HG02870 (cell line): Measurements from ENCODE around the gene YWHAG.
"Not testable (repeated sequence)": the region's sequence is repeated elsewhere in the genome, so short reads cannot be mapped to it uniquely, and the experiment has no call there.

Experiments used
- ATAC-seq: cut with Tn5 transposase; IDR thresholded peaks from one replicate; pipeline ENCODE4 v1.9.1; 2021; ENCODE audit warnings: mild to moderate bottlenecking, moderate library complexity; ENCODE audit not compliant: unreplicated experiment

The YWHAG gene

DNA sequence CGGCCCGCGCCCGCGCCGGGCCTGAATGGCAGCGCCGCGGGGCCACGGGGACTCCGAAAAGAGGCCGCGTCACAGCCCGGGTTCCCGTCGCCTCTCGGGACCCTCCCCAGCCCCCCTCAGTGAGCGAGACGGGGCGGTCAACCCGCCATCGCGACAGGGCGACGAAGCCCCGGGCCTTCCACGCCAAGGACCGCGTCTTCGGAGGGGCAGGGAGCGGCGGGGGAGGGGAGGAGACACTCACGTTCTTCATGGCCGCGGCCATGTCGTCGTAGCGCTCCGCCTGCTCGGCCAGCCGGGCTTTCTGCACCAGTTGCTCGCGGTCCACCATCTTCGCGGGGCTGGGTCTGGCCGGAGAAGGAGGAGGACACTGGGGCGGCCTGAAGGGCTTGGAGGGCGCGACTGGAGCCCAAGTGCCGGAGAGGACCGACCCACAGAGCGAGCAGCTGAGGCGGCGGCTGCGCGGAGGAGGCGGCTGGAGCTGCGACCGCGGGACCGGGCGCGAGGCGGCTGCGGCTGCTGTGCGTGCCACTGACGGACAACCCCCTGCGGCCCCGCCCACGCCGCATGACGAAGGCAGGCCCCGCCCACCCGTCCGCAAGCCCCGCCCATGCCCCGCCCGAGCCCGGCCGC lies at the start of gene YWHAG:
YWHAG (minus strand) TSS at position 511 of the 630 bp plus-strand sequence; CDS start at position 328, 183 bp downstream.
- peak; percentile 65 for ATAC-seq

DNA sequence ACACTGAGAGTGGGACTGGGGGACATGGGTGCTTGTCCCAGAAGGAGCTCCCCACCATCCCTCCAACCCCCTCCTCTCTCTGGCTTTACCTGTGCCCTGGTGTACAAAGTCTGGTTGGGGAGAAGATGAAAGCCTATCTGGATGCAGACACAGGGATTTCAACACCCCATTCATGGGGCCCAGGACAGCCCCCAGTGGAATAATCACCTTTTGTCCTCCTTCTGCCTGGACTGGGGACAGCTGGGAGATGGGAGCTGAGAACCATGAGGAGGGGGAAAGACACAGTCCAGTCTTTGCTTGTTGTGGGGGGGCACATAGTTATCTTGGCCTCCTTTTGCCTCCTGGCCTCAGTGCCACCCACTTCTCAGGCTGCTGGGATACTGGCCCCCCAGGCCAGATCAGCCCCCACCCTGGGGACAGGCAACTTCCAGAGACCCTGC lies 49.4 kb upstream of the YWHAG start:
- ATAC-seq: no peak

DNA sequence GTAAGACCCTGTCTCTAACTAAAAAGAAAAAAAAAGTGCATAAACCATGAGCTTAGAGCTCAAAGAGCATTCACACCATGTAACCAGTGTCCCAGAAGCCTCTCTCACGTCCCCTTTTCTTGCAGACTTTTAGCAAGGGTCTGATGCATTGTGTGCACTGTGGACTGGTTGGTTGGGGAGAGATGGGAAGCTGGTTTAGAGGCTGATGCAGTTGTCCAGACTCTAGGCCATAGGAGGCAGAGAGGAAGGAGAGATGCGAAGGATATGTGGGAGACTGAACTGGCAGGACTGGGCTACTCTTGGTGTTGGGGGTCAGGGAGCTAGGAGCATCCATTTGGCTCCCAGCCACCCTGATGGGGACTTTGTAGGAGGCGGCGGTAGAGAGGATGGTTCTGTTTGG lies 48.9 kb upstream of the YWHAG start:
- ATAC-seq: no peak

DNA sequence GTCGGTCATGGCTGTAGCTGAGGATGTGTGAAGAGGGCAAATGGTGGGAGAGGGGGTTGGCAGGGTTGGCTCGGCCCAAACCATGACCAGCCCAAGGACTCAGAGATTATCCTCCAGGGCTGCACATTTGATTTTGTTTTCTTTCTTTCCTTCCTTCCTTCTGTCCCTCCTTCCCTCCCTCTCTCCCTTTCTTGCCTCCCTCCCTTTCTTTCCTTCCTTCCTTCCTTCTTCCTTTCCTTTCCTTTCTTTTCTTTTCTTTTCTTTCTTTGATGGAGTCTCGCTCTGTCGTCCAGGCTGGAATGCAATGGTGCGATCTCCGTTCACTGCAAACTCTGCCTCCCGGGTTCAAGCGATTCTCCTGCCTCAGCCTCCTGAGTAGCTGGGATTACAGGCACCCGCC lies 46.9 kb upstream of the YWHAG start:
- no peak for ATAC-seq

DNA sequence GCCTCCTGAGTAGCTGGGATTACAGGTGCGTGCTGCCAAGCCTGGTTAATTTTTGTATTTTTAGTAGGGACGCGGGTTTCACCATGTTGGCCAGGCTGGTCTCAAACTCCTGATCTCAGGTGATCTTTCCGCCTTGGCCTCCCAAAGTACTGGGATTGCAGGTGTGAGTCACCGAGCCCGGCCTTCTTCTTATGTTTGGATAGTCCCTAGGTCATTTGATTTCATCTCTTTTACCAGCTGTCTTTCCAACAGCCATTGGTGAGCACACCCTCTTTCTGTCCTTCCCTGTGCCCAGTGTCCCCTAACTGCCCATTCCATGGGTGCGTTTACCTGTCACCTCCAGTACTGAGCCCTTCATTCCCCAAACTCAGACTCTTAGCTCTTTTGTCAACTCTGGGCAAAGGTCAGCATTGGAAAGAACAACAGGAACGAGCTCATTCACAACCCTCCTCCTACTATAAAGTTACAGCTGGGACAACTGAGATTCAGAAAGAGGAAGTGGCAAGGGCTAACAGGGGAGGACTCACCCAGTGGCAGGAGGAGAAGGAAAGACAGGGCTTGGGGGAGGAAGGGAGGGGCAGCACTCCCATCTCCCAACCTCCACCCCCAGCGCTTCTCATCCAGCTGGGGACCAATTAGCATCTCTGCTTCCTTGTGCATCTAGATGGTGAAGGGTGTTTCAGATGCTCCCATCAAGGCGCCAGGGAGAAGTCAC lies 45.1 kb upstream of the YWHAG start:
- no peak for ATAC-seq

DNA sequence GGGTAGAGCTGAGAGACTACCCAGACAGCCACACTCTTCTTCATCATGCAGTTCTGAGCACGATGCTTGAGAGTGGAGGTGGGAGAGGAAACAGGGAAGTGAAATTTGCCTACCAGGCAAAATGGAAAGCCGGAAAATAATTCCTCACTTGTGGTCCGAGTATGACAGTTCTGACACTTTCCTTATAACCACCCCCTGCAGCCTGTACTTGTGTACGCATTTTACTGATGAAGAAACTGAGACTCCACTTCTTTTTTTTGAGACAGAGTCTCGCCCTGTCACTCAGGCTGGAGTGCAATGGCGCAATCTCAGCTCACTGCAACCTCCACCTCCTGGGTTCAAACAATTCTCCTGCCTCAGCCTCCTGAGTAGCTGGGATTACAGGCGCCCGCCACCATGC lies 44.3 kb upstream of the YWHAG start:
- ATAC-seq: not testable (repeated sequence)

DNA sequence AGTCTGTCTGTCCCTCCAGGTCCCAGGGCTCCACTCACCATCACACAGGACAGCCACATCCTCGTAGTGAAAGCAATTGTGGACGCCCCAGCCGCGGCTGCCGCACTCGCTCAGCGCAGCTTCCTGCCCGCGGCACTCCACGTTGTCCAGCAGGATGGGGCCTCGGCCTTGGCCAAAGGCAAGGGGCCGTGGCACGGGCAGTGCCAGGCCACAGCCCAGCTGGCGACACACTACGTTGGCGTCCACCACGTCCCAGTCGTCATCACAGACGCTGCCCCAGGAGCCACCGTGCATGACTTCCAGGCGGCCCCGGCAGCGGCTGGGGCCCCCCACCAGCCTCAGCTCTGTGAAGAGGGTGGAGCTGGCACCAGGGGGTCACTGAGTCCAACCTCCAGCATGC lies 41.5 kb upstream of the YWHAG start:
- ATAC-seq: no peak

DNA sequence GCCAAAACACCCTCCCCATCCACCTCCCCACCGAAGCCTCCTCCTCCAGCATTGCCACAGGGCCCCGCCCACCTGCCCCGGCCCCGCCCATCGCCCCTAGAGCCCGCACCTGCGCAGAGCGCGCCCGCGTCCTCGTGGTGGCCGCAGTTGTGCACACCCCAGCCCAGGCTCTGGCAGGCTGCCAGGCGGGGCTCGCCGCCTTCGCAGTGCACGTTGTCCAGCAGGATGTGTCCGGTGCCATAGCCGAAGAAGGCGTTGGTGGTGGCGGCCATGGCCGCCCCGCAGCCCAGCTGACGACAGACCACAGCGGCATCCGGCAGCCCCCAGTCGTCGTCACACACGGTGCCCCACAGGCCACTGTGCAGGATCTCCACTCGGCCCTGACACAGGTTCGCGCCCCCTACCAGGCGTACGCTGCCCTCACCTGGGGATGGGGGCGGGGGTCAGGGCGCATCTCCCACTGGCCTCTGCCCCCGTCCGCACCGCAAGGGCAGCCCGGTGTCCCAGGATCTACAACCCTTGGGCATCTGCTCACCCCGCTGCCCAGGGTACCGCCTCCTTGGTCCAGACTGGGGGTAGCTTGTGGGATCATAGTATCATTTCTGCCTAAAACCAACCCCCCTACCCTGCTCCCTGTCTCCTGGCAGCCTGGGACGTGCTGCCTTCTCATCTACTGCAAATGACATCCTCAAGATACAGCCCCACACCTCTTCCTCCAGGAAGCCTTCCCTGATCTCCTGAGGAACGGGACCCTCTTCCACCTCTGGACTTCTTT lies 38.8 kb upstream of the YWHAG start:
- ATAC-seq: no peak

DNA sequence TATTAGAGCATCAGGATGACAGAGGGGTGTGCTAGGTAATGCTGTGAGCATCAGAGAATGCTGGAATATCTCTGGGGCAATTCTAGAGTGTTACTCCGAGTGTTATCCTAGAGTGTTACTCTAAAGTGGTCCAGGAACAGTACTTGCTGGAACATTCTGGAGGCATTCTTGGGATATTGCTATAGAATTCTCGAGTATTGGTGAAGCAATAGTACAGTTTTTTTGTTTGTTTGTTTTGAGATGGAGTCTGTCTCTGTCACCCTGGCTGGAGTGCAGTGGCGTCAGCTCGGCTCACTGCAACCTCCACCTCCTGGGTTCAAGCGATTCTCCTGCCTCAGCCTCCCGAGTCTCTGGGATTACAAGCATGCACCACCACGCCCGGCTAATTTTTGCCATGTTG lies 38.1 kb upstream of the YWHAG start:
- no peak for ATAC-seq

DNA sequence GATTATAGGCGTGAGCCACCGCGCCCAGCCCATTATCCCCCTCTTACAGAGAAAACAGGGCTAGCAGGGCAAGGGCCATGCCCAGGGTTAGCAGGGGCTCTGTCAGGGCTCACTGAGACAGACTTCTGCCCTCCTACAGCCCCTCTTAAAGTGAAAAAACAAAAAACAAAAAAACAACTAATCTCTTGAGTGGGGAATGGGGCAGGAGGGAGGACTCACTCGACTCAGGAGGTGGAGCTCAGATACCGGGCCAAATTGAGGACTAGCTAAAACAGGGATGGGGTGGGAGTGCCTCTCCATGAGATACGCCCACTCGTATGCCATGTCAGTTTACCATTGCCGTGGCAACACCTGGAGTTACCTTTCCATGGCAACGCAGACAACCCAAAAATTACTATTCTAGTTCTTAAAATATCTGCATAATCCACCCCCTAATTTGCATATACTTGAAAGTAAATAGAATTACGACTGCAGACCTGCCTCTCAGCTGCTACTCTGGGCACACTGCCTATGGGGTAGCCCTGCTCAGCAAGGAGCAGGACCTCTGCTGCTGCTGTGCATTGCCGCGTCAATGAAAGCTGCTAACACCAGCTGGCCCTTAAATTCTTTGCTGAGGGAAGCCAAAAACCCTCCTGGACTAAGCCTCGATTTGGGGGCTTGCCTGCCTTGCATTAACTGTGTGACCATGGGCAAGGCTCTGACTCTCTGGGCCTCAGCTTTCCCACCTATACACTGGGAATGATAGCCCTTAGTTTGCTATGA lies 37.4 kb upstream of the YWHAG start:
- no peak for ATAC-seq

DNA sequence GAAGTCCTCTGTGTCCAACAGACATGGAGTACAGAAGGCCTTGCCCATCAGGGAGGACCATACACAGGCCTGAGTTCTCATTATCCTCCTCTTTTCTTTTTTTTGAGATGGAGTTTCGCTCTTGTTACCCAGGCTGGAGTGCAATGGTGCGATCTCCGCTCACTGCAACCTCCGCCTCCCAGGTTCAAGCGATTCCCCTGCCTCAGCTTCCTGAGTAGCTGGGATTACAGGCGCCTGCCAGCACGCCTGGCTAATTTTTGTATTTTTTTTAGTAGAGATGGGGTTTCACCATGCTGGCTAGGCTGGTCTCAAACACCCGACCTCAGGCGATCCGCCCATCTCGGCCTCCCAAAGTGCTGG lies 36.8 kb upstream of the YWHAG start:
- not testable (repeated sequence) for ATAC-seq

DNA sequence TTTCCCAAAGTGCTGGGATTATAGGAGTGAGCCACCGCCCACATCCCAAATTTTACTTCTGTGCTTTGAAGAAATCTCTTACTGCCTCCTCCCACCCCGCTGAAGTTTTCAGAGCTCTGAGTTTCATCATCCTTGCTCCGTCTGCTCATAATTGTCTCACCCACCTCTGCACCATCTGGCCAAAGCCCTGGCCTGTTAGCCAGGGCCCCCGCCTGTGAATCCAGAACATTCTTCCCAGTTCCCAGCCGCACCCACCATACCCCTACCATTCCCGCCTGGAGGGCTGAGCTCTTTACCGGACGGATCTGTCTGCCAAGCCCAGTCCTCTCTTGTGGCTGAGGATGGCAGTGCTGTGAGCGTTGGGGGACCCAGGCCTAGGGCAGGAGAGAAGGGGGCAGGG lies 36.2 kb upstream of the YWHAG start:
- no peak for ATAC-seq

DNA sequence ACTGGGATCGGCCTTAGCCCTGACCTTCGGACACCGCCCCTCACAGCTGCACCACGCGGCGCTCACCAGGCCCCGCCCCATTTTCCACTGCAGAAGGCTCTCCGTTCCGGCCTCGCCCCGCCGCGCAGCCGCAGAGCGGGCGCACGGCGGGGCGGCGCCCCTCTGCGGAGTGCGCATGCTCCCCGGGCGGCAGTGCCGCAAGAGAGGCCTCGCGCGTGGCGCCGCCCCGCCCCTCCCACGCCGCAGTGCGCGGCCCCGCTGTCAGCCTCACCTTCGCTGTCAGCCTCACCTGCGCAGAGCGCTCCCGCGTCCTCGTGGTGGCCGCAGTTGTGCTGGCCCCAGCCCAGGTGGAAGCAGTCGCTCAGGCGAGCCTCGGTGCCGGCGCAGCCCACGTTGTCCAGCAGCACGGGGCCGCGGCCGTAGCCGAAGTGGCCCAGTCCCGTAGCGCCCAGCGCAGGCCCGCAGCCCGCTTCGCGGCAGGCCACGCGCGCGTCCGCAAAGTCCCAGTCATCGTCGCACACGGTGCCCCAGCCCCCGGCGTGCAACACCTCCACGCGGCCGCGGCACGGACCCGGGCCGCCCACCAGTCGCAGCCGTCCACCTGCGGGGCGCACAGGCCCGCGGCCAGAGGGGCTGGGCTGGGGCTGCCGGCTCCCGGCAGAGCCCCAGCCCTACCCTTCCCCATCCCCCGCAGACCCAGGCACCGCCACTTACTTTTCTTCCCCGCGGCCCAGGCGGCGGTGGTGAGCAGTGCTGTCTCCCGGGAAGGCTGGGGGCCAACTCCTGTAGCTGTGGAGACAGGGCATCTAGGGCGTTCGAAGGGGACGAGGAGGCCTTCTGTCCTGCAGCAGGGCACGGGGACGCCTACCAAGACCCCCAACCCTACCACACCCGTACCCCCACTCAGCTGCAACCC lies 34.6 kb upstream of the YWHAG start:
- peak; percentile 86 for ATAC-seq

DNA sequence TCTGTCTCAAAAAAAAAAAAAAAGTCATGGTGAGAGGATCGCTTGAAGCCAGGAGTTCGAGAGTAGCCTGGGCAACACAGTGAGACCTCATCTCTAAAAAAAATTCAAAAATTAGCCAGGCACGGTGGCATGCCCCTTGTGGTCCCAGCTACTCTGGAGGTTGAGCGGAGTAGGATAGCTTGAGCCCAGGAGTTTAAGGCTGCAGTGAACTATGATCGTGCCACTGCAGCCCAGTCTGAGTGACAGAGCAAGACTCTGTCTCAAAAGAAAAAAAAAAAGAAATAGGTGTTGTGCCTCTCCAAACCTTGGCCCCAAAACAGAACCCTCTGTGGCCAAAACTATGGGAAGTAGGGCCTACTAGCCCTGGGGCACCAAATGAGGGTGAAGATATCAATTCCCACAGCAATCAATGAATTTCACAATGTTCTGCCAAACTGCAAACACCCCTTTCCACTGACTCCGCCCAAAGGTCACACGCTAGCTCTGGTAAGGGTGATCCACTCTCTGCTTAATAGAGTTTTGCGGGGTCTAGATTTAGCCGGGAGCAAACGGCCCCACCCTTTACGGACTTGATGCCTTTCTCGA lies 33.8 kb upstream of the YWHAG start:
- ATAC-seq: no peak

DNA sequence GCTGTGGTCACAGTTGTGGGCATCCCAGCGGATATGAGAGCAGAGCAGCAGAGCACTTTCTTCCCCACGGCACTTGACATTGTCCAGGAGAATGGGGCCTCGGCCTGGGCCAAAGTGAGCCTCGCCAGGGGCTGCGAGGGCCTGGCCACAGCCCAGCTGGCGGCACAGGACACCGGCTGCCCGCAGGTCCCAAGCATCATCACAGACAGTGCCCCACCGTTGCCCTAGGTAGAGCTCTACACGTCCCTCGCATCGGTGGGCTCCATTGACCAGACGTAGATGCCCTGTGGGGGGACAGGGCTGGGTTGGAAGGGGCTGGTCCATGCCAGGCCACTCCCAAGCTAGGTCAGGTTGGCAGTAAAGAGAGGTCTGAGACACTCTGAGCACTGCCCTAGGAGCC lies 31.3 kb upstream of the YWHAG start:
- no peak for ATAC-seq

DNA sequence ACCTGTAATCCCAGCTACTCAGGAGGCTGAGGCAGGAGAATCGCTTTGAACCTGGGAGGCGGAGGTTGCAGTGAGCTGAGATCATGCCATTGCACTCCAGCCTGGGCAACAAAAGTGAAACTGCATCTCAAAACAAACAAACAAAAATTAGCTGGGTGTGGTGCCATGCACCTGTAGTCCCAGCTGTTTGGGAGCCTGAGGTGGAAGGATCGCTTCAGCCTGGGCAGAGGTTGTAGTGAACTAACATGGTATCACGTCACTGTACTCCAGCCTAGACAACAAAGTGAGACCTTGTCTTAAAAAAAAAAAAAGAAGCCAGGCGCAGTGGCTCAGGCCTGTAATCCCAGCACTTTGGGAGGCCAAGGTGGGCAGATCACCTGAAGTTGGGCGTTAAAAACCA lies 29.0 kb upstream of the YWHAG start:
- ATAC-seq: not testable (repeated sequence)

DNA sequence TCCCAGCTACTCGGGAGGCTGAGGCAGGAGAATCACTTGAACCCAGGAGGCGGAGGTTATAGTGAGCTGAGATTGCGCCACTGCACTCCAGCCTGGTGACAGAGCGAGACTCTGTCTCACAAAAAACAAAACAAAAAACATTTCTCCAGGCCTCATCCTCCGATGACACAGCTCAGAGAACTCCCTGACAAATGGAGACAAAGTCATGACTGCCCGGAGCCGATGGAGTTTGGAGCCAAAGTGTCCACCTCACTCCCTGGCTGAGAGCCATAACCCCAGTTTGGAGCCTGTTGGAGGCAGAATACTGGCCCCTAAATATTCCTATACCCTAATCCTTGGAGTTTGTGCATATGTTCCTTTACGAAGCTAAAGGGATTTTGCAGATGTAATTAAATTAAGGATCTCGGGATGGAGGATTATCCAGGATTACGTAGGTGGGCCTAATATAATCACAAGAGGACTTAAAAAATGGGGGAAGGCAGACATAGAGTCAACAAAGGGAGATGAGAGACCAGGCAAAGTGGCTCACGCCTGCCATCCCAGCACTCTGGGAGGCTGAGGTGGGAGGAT lies 28.0 kb upstream of the YWHAG start:
- ATAC-seq: no peak

DNA sequence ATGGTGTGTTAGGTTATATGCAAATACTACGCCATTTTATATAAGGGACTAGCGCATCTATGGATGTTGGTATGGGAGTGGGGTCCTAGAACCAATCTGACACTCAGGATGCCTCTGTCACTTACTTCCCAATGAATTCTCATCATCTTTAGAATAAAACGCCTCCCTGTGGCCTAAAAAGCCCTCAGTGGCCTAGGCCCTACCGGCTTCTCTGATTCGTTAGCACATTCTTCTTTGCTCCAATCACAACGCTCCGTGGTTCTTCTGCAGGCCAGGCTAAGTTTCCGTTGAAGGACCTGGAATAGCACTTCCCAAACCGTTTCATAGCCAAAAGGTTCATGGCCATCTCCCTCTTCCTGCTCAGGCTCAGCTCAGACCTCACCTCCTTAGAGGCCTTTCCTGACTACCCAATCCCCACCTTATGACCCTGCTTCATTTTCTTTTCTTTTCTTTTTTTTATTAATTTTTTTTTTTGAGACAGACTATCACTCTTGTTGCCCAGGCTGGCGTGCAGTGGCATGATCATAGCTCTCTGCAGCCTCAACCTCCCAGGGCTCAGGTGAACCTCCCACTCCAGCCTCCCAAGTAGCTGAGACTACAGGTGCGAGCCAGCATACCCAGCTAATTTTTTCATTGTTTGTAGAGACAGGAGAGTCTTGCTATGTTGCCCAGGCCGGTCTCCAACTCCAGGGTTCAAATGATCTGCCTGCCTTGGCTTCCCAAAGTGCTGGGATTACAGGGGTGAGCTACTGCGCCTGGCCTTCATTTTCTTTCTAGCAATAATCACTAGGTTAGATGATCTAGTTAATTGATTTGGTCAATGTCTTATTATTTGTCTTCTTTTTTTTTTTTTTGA lies 24.5 kb upstream of the YWHAG start:
- ATAC-seq: no peak

DNA sequence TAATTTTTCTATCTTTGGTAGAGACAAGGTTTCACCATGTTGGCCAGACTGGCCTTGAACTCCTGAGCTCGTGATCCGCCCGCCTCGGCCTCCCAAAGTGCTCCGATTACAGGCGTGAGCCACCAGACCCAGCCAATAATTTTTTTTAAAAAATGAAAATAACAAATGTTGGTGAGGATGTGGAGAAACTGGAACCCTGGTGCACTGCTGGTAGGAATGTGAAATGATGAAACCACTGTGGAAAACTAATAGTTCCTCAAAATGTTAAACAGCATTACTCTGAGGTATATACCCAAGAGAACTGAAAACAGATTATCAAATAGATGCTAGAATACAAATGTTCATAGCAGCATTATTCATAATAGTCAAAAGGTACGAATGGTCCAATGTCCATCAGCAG lies 23.0 kb upstream of the YWHAG start:
- ATAC-seq: no peak
